ENCODE measurements around the gene C19orf73.

The C19orf73 gene

DNA sequence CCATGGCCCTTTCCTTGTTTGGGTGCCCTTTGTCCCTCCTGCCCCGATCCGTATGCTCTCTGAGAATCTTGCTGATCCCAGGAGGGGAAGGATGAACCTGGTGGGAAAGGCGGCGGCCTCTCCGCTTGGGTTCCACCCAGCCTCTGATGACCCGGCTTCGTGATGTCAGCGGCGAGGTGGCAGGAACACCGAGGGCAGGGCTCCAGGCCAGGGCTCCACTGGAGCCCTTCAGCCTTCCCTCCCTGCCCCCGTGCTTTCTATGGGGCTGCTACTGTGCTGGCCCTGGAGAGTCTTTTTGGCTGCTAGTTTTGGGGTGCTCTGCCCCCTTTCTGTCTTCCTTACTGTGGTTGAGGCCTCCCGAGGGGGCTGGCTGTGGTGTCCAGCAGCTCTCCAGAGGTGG, 16.6 kb downstream of the C19orf73 start:
- Histone ChIP-seq H3K27me3 (ENCODE audit: insufficient read depth, low read length, poor library complexity, severe bottlenecking) (no peaks in the 10 kb centered on the region), H3F3A (ENCODE audit: low read depth) (peaks cover 9% of the 10 kb centered on the region; the same call in 1 of the 2 replicates), H4K20me1 (ENCODE audit: insufficient read depth, low read length, poor library complexity, severe bottlenecking) (peaks cover 57% of the 10 kb centered on the region), H3K4me1 (ENCODE audit: insufficient read depth, low read length, poor library complexity, severe bottlenecking) (peaks cover 11% of the 10 kb centered on the region), H3K79me2 (ENCODE audit: insufficient read depth, low read length) (peaks cover 30% of the 10 kb centered on the region; the same call in 1 of the 2 replicates), H2AFZ (ENCODE audit: low read length) (no peak overlapping the region), H3K4me2 (ENCODE audit: low read depth, low read length, poor library complexity, severe bottlenecking) (no peak overlapping the region), H3K9me3 (ENCODE audit: insufficient read depth, low read depth, low read length) (no peaks in the 10 kb centered on the region), H3K4me3 (ENCODE audit: low read length, poor library complexity, severe bottlenecking) (no peak overlapping the region), H3K9ac (ENCODE audit: low read depth, low read length, poor library complexity, severe bottlenecking) (no peak overlapping the region), H3K9me2 (replicated peaks; ENCODE audit: low read depth, low read length) (no peaks in the 10 kb centered on the region), H3K36me3 (ENCODE audit: insufficient read depth, low read length) (peaks cover 92% of the 10 kb centered on the region)
- no peak for TF ChIP-seq EZH2phosphoT487 (IDR thresholded peaks at IDR 0.05; ENCODE audit: borderline replicate concordance)
- TF ChIP-seq, protein P1, sequence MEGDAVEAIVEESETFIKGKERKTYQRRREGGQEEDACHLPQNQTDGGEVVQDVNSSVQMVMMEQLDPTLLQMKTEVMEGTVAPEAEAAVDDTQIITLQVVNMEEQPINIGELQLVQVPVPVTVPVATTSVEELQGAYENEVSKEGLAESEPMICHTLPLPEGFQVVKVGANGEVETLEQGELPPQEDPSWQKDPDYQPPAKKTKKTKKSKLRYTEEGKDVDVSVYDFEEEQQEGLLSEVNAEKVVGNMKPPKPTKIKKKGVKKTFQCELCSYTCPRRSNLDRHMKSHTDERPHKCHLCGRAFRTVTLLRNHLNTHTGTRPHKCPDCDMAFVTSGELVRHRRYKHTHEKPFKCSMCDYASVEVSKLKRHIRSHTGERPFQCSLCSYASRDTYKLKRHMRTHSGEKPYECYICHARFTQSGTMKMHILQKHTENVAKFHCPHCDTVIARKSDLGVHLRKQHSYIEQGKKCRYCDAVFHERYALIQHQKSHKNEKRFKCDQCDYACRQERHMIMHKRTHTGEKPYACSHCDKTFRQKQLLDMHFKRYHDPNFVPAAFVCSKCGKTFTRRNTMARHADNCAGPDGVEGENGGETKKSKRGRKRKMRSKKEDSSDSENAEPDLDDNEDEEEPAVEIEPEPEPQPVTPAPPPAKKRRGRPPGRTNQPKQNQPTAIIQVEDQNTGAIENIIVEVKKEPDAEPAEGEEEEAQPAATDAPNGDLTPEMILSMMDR (conservative IDR thresholded peaks at IDR 0.05; ENCODE audit: low read length): no peak

DNA sequence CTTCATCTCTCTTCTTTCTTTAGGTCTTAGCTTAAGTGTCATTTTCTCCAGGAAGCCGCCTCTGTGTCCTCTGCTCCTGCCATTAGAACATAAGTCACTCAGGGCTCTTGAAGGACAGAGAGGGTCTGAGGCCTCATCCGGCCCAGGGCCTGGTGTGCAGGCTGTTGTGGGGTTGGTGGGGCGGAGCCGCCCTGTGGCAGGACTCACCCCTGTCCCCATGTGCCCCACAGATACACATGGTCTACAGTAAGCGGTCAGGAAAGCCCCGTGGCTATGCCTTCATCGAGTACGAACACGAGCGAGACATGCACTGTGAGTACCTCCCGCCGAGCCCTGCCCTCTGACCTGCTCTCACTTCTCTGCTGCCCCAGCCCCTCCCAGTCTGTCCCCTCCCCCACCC, 17.8 kb downstream of the C19orf73 start:
- H3K4me1 ChIP-seq (ENCODE audit: insufficient read depth, low read length, poor library complexity, severe bottlenecking): peaks cover 14% of the 10 kb centered on the region
- no peaks in the 10 kb centered on the region for H3K9me3 ChIP-seq (ENCODE audit: insufficient read depth, low read depth, low read length)
- H3F3A ChIP-seq (ENCODE audit: low read depth): peaks cover 10% of the 10 kb centered on the region; the same call in 1 of the 2 replicates
- TF ChIP-seq, protein P1 (conservative IDR thresholded peaks at IDR 0.05; ENCODE audit: low read length): no peak
- TF ChIP-seq EZH2phosphoT487 (IDR thresholded peaks at IDR 0.05; ENCODE audit: borderline replicate concordance): no peak
- peaks cover 55% of the 10 kb centered on the region for H4K20me1 ChIP-seq (ENCODE audit: insufficient read depth, low read length, poor library complexity, severe bottlenecking)
- H3K36me3 ChIP-seq (ENCODE audit: insufficient read depth, low read length): peaks cover 91% of the 10 kb centered on the region
- no peak overlapping the region for H3K4me2 ChIP-seq (ENCODE audit: low read depth, low read length, poor library complexity, severe bottlenecking)
- H2AFZ ChIP-seq (ENCODE audit: low read length): no peak overlapping the region
- H3K9me2 ChIP-seq (replicated peaks; ENCODE audit: low read depth, low read length): no peaks in the 10 kb centered on the region
- peaks cover 35% of the 10 kb centered on the region; the same call in 1 of the 2 replicates for H3K79me2 ChIP-seq (ENCODE audit: insufficient read depth, low read length)
- no peaks in the 10 kb centered on the region for H3K27me3 ChIP-seq (ENCODE audit: insufficient read depth, low read length, poor library complexity, severe bottlenecking)
- no peak overlapping the region for H3K9ac ChIP-seq (ENCODE audit: low read depth, low read length, poor library complexity, severe bottlenecking)
- H3K4me3 ChIP-seq (ENCODE audit: low read length, poor library complexity, severe bottlenecking): no peak overlapping the region

DNA sequence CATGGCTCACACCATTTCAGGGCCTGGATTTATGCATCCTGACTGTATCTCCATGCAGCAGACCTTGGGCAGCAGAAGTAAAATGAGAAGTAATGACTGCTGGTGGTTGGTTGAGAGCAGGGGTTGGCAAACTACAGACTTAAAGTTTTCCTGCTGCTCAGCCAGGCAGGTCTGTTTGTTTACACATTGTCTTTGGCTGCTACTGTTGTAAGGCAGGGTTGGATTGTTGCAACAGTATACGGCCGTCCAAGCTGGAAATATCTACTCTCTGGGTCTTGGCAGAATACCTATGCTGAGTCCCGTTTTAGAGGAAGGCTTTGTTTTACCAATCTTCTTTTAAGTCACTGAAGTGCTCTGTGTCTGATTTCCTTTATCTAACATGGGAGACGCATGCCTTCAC, 20.1 kb downstream of the C19orf73 start:
- Histone ChIP-seq H3K9ac (ENCODE audit: low read depth, low read length, poor library complexity, severe bottlenecking) (no peak overlapping the region), H3K27me3 (ENCODE audit: insufficient read depth, low read length, poor library complexity, severe bottlenecking) (no peaks in the 10 kb centered on the region), H2AFZ (ENCODE audit: low read length) (no peak overlapping the region), H3K9me3 (ENCODE audit: insufficient read depth, low read depth, low read length) (no peaks in the 10 kb centered on the region), H3F3A (ENCODE audit: low read depth) (peaks cover 5% of the 10 kb centered on the region; the same call in 1 of the 2 replicates), H3K4me1 (ENCODE audit: insufficient read depth, low read length, poor library complexity, severe bottlenecking) (peaks cover 14% of the 10 kb centered on the region), H3K9me2 (replicated peaks; ENCODE audit: low read depth, low read length) (no peaks in the 10 kb centered on the region), H3K4me3 (ENCODE audit: low read length, poor library complexity, severe bottlenecking) (no peak overlapping the region), H4K20me1 (ENCODE audit: insufficient read depth, low read length, poor library complexity, severe bottlenecking) (peaks cover 63% of the 10 kb centered on the region), H3K79me2 (ENCODE audit: insufficient read depth, low read length) (peaks cover 58% of the 10 kb centered on the region), H3K4me2 (ENCODE audit: low read depth, low read length, poor library complexity, severe bottlenecking) (no peak overlapping the region), H3K36me3 (ENCODE audit: insufficient read depth, low read length) (peaks cover 88% of the 10 kb centered on the region)
- TF ChIP-seq EZH2phosphoT487 (IDR thresholded peaks at IDR 0.05; ENCODE audit: borderline replicate concordance): no peak
- TF ChIP-seq, protein P1 (conservative IDR thresholded peaks at IDR 0.05; ENCODE audit: low read length): no peak

All from Loucy (cell line).